Subcutaneous abdominal adipose tissue (tissue), 5 donors: Measurements from ENCODE around the gene UCP3.

Experiments
- H3K27ac ChIP-seq: one replicate; pipeline ENCODE4 v1.7.0; 2013; ENCODE audit warnings: low read depth, mild to moderate bottlenecking, inconsistent platforms, low read length, moderate library complexity
- H3K27me3 ChIP-seq, 5 donors: one replicate each; pipeline ENCODE4 v1.7.0; 2013; ENCODE audit warnings: low read length in 5 of 5, inconsistent platforms in 1 of 5; ENCODE audit not compliant: control insufficient read depth in 5 of 5, insufficient read depth in 4 of 5
- H3K36me3 ChIP-seq, 5 donors: one replicate each; pipeline ENCODE4 v1.7.0; 2013; ENCODE audit warnings: low read length in 5 of 5; ENCODE audit not compliant: control insufficient read depth in 5 of 5, insufficient read depth in 5 of 5
- H3K4me1 ChIP-seq, 5 donors: one replicate each; pipeline ENCODE4 v1.7.0; 2013; ENCODE audit warnings: low read length in 5 of 5, mild to moderate bottlenecking in 3 of 5, moderate library complexity in 1 of 5; ENCODE audit not compliant: control insufficient read depth in 5 of 5, insufficient read depth in 5 of 5
- H3K4me3 ChIP-seq, 5 donors: one replicate each; pipeline ENCODE4 v1.7.0; 2013; ENCODE audit warnings: low read length in 5 of 5, low read depth in 1 of 5
- H3K9ac ChIP-seq, 5 donors: one replicate each; pipeline ENCODE4 v1.7.0; 2013; ENCODE audit warnings: low read length in 5 of 5, mild to moderate bottlenecking in 4 of 5, moderate library complexity in 3 of 5
- H3K9me3 ChIP-seq, 5 donors: one replicate each; pipeline ENCODE4 v1.7.0; 2013; ENCODE audit warnings: low read length in 5 of 5; ENCODE audit not compliant: control insufficient read depth in 5 of 5
- donor health status: healthy.
- donor health status: healthy.
- donor health status: healthy.
- donor health status: healthy.
- donor health status: healthy.

The UCP3 gene

GRCh38 chr11:73969991-73970800 lies 38.7 kb downstream of the UCP3 start:
- peaks cover 0 to 28% (median 19%) of the 10 kb centered on the region in 5 donors for H3K4me1 ChIP-seq
- no peak overlapping the region for H3K27ac ChIP-seq
- H3K36me3 ChIP-seq = peaks cover 0 to 14% (median 10%) of the 10 kb centered on the region in 5 donors
- H3K9ac ChIP-seq = no peak overlapping the region
- no peaks in the 10 kb centered on the region for H3K27me3 ChIP-seq
- H3K9me3 ChIP-seq = no peaks in the 10 kb centered on the region
- no peak overlapping the region for H3K4me3 ChIP-seq

GRCh38 chr11:73969091-73969490 lies 39.8 kb downstream of the UCP3 start:
- Histone ChIP-seq H3K27me3 (no peaks in the 10 kb centered on the region), H3K27ac (no peak overlapping the region), H3K9ac (no peak overlapping the region), H3K4me1 (peaks cover 0 to 31% (median 25%) of the 10 kb centered on the region in 5 donors), H3K4me3 (no peak overlapping the region), H3K9me3 (no peaks in the 10 kb centered on the region), H3K36me3 (peaks cover 0 to 2% (median 0%) of the 10 kb centered on the region in 5 donors)

- H3K9me3 ChIP-seq = no peaks in the 10 kb centered on the region
- H3K27me3 ChIP-seq = no peaks in the 10 kb centered on the region
- no peak overlapping the region for H3K4me3 ChIP-seq
- peaks cover 0 to 26% (median 20%) of the 10 kb centered on the region in 5 donors for H3K4me1 ChIP-seq
- no peak overlapping the region for H3K9ac ChIP-seq
- no peaks in the 10 kb centered on the region for H3K36me3 ChIP-seq
- H3K27ac ChIP-seq = no peak overlapping the region
Measured at GRCh38 chr11:73968356-73968966, 40.4 kb downstream of the UCP3 start.

- H3K9me3 ChIP-seq = no peaks in the 10 kb centered on the region
- H3K27me3 ChIP-seq = no peaks in the 10 kb centered on the region
- H3K36me3 ChIP-seq = no peaks in the 10 kb centered on the region
- H3K9ac ChIP-seq = no peak overlapping the region
- no peak overlapping the region for H3K27ac ChIP-seq
- no peak overlapping the region for H3K4me3 ChIP-seq
- H3K4me1 ChIP-seq = peaks cover 0 to 14% (median 10%) of the 10 kb centered on the region in 5 donors
Measured at GRCh38 chr11:73965764-73966121, 43.1 kb downstream of the UCP3 start.

GRCh38 chr11:73965076-73965763 lies 43.7 kb downstream of the UCP3 start:
- no peak overlapping the region for H3K4me3 ChIP-seq
- no peak overlapping the region for H3K9ac ChIP-seq
- H3K9me3 ChIP-seq = no peaks in the 10 kb centered on the region
- no peak overlapping the region for H3K27ac ChIP-seq
- peaks cover 0 to 14% (median 10%) of the 10 kb centered on the region in 5 donors for H3K4me1 ChIP-seq
- no peaks in the 10 kb centered on the region for H3K36me3 ChIP-seq
- H3K27me3 ChIP-seq = no peaks in the 10 kb centered on the region

GRCh38 chr11:73963861-73964260 lies 45.0 kb downstream of the UCP3 start:
- H3K27me3 ChIP-seq = peaks cover 0 to 3% (median 2%) of the 10 kb centered on the region in 5 donors
- H3K36me3 ChIP-seq = no peaks in the 10 kb centered on the region
- H3K4me1 ChIP-seq = peaks cover 0 to 14% (median 10%) of the 10 kb centered on the region in 5 donors
- no peak overlapping the region for H3K27ac ChIP-seq
- no peak overlapping the region for H3K4me3 ChIP-seq
- H3K9me3 ChIP-seq = no peaks in the 10 kb centered on the region
- H3K9ac ChIP-seq = no peak overlapping the region

GRCh38 chr11:73962101-73962705 lies 46.7 kb downstream of the UCP3 start:
- no peak overlapping the region for H3K9ac ChIP-seq
- H3K27me3 ChIP-seq = peaks cover 8 to 16% (median 12%) of the 10 kb centered on the region in 5 donors
- H3K9me3 ChIP-seq = no peaks in the 10 kb centered on the region
- H3K4me3 ChIP-seq = no peak overlapping the region
- H3K27ac ChIP-seq = no peak overlapping the region
- H3K36me3 ChIP-seq = no peaks in the 10 kb centered on the region
- H3K4me1 ChIP-seq = peaks cover 0 to 14% (median 11%) of the 10 kb centered on the region in 5 donors

- Histone ChIP-seq H3K9me3 (no peaks in the 10 kb centered on the region), H3K27me3 (peaks cover 12 to 21% (median 17%) of the 10 kb centered on the region in 5 donors), H3K4me1 (peaks cover 0 to 14% (median 11%) of the 10 kb centered on the region in 5 donors), H3K9ac (no peak overlapping the region), H3K4me3 (no peak overlapping the region), H3K27ac (no peak overlapping the region), H3K36me3 (no peaks in the 10 kb centered on the region)
Measured at GRCh38 chr11:73961321-73961720, 47.6 kb downstream of the UCP3 start.

- Histone ChIP-seq H3K36me3 (no peaks in the 10 kb centered on the region), H3K27ac (no peak overlapping the region), H3K27me3 (peaks cover 16 to 21% (median 19%) of the 10 kb centered on the region in 5 donors), H3K9me3 (no peaks in the 10 kb centered on the region), H3K4me3 (no peak overlapping the region), H3K9ac (no peak overlapping the region), H3K4me1 (peaks cover 0 to 5% (median 0%) of the 10 kb centered on the region in 5 donors)
Measured at GRCh38 chr11:73958521-73959141, 50.3 kb downstream of the UCP3 start.
